ENCODE results near the gene COPS8. TPM values are rescaled to one million over a fixed set of nuclear protein-coding genes. Genes with fewer than 3 reads are reported as not detected.

Gene COPS8
- total RNA-seq, 1 experiment from 2014 or later, result 51.0 TPM

DNA sequence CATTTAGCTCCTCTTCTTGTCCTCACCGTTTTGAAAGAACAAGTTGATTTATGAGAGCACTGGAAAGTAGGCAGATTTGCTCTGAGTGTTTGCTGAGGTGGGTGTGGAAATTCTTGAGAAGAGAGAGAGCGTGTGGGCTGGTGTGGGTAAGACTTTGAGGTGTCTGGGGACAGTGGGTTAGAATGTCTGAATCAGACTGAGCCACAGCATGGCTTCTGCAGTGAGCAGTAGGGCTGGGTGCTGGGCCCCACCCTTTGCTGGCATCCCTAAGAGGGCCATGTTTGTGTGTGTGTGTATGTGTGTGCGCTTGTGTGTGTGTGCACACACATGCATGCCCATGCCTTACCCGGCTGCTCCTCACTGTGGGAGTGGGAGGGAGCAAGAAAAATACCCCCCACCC lies 63.7 kb downstream of the COPS8 start:
- H3K4me1 Mint-ChIP-seq, result no peaks in the 10 kb centered on the region
- no peak for ATAC-seq
- DNase-seq (ENCODE audit: low spot score), result no peak
- no peak overlapping the region for H3K27ac Mint-ChIP-seq
- H3K36me3 Mint-ChIP-seq, result peaks cover 23% of the 10 kb centered on the region
- H3K4me3 Mint-ChIP-seq, result no peak overlapping the region
- peaks cover 3% of the 10 kb centered on the region for H3K27me3 Mint-ChIP-seq (ENCODE audit: low read depth)
- CTCF ChIA-PET, result no interaction called here
- H3K9me3 Mint-ChIP-seq, result peaks cover 30% of the 10 kb centered on the region
- TF ChIP-seq HMGA2 (CRISPR knock-in tag; IDR thresholded peaks at IDR 0.05) (no peak), USF1 (CRISPR knock-in tag; IDR thresholded peaks at IDR 0.05) (no peak), ATF2 (CRISPR knock-in tag; IDR thresholded peaks at IDR 0.05; ENCODE audit: borderline replicate concordance, low read depth) (no peak), MAX (CRISPR knock-in tag; IDR thresholded peaks at IDR 0.05) (no peak), CBFB (CRISPR knock-in tag; IDR thresholded peaks at IDR 0.05; ENCODE audit: low read depth) (no peak), SMAD3 (CRISPR knock-in tag; IDR thresholded peaks at IDR 0.05; ENCODE audit: borderline replicate concordance) (no peak), SOX15 (CRISPR knock-in tag; IDR thresholded peaks at IDR 0.05) (no peak), SP1 (CRISPR knock-in tag; conservative IDR thresholded peaks at IDR 0.05) (no peak), ATF6 (CRISPR knock-in tag; IDR thresholded peaks at IDR 0.05) (no peak), ERG (CRISPR knock-in tag; IDR thresholded peaks at IDR 0.05) (no peak), TEAD4 (CRISPR knock-in tag; IDR thresholded peaks at IDR 0.05) (no peak), GRHL2 (CRISPR knock-in tag; IDR thresholded peaks at IDR 0.05; ENCODE audit: insufficient replicate concordance, severe bottlenecking) (no peak), ATF1 (CRISPR knock-in tag; IDR thresholded peaks at IDR 0.05) (no peak), ZNF281 (CRISPR knock-in tag; IDR thresholded peaks at IDR 0.05) (no peak)
- TF ChIP-seq, protein P1, sequence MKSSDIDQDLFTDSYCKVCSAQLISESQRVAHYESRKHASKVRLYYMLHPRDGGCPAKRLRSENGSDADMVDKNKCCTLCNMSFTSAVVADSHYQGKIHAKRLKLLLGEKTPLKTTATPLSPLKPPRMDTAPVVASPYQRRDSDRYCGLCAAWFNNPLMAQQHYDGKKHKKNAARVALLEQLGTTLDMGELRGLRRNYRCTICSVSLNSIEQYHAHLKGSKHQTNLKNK (CRISPR knock-in tag; IDR thresholded peaks at IDR 0.05), result no peak
- TF ChIP-seq, protein P2, sequence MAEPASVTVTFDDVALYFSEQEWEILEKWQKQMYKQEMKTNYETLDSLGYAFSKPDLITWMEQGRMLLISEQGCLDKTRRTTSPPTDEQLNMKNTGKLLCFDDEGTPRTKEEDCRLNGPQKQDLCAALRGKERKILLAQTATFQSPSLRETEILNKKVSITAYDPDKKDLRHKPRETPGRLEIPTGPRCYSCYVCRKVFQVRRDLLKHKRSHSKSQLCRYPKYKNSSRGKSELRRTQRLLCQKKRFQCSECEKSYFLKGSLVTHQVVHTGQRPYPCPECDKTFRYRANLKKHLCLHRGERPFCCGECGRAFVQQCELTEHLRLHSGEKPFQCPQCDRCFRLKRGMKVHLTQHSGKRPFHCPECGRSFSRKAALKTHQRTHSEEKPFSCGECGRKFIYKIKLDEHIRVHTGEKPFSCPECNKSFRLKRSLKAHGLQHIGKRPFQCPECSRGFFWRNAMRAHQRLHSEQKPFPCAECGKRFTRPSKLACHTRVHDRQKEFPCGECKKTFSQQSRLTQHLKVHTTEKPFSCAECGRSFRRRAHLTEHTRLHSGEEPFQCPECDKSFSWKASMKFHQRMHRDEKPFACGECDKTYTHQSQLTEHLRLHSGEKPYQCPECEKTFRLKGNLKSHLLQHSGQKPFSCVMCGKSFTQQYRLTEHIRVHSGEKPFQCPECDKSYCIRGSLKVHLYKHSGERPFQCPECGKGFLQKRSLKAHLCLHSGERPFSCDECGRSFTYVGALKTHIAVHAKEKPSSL (CRISPR knock-in tag; conservative IDR thresholded peaks at IDR 0.05), result no peak
- TF ChIP-seq, protein P3, sequence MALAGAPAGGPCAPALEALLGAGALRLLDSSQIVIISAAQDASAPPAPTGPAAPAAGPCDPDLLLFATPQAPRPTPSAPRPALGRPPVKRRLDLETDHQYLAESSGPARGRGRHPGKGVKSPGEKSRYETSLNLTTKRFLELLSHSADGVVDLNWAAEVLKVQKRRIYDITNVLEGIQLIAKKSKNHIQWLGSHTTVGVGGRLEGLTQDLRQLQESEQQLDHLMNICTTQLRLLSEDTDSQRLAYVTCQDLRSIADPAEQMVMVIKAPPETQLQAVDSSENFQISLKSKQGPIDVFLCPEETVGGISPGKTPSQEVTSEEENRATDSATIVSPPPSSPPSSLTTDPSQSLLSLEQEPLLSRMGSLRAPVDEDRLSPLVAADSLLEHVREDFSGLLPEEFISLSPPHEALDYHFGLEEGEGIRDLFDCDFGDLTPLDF (CRISPR knock-in tag; IDR thresholded peaks at IDR 0.05), result no peak
- POLR2A ChIA-PET, result no interaction called here

Measured in WTC11 (cell line).